Esophagus squamous epithelium (tissue), 5 donors: ENCODE results near the gene FGF14. TPM values are rescaled to one million over a fixed set of nuclear protein-coding genes. Genes with fewer than 3 reads are reported as not detected.

ENCODE experiments used
- DNase-seq: peaks from one replicate; lab custom pipeline; 2025; lab: John Stamatoyannopoulos, UW
- H3K27ac ChIP-seq, 4 donors: fragments of 200-600 bp; sonication (generic); one replicate each; pipeline ENCODE4 v1.5.1; 2016 to 2019; ENCODE audit warnings: mild to moderate bottlenecking in 1 of 4
- H3K27me3 ChIP-seq, 4 donors: fragments of 200-600 bp; sonication (generic); 1 replicate in 3 of 4; 2 replicates in 1 of 4; pipeline versions ENCODE4 v1.5.1 to v1.6.0; 2017 to 2021; ENCODE audit warnings: antibody characterized with exemption in 1 of 4
- H3K36me3 ChIP-seq, 3 donors: fragments of 200-600 bp; sonication (generic); one replicate each; pipeline ENCODE4 v1.5.1; 2016 to 2019
- H3K4me1 ChIP-seq, 3 donors: fragments of 200-600 bp; sonication (generic); one replicate each; pipeline ENCODE4 v1.5.1; 2017 to 2019
- H3K4me3 ChIP-seq, 4 donors: fragments of 200-600 bp; sonication (generic); 1 replicate in 3 of 4; 2 replicates in 1 of 4; pipeline ENCODE4 v1.5.1; 2016 to 2019; ENCODE audit warnings: mild to moderate bottlenecking in 2 of 4, moderate library complexity in 1 of 4
- H3K9me3 ChIP-seq, 3 donors: fragments of 200-600 bp; sonication (generic); one replicate each; pipeline ENCODE4 v1.5.1; 2016 to 2019
- CTCF ChIP-seq, 6 experiments: fragments of 450-650 bp in 4 of 6; fragments of 200-600 bp in 2 of 6; sonication (generic) in 2 of 6; IDR thresholded peaks; one replicate each; pipeline ENCODE4 v1.5.1; 2016 to 2019; ENCODE audit warnings: antibody characterized with exemption in 6 of 6, mild to moderate bottlenecking in 4 of 6, moderate library complexity in 4 of 6
- POLR2A ChIP-seq, 4 donors: fragments of 450-650 bp; IDR thresholded peaks; one replicate each; pipeline ENCODE4 v1.6.1; 2017; ENCODE audit warnings: antibody characterized with exemption in 4 of 4, mild to moderate bottlenecking in 4 of 4, moderate library complexity in 3 of 4
- WGBS, 2 donors: methylation state at CpG; one replicate each; pipeline ENCODE4 v1.1.5; 2018; 5-methylcytosine and 5-hydroxymethylcytosine counted together
- intact Hi-C: fragments of 100-400 bp; cut with DNase I; formaldehyde crosslinking; loops from one replicate; pipeline ENCODE4 v1.15.0; 2022
- total RNA-seq, 4 donors: library from RNA; depleted of rRNA; stranded (reverse); fragments of >200 nt; gene quantifications; one replicate each; pipeline ENCODE4 v1.1.0, GENCODE V29; 2016
- donor health status: DM: yes; HTN: yes; CAD: no.

Gene FGF14
- total RNA-seq, 4 donors from 2014 or later, result 0.11 to 4.2 (median 1.0) TPM

- no peaks in the 10 kb centered on the region for H3K27me3 ChIP-seq
- TF ChIP-seq POLR2A (IDR thresholded peaks at IDR 0.05) (no peak), CTCF (IDR thresholded peaks at IDR 0.05) (no peak)
- WGBS, 2 donors, result 81 to 86% methylated on average over 4 of the region's 5 CpGs
- H3K4me3 ChIP-seq, result no peak overlapping the region
- peak overlapping the region in 3 of 4 donors; percentile 65 to 83 (median 72) for H3K27ac ChIP-seq
- H3K36me3 ChIP-seq, result no peaks in the 10 kb centered on the region
- H3K4me1 ChIP-seq, result peaks cover 0 to 7% (median 0%) of the 10 kb centered on the region in 3 donors
- intact Hi-C loops, result no loop called here
- H3K9me3 ChIP-seq, result no peaks in the 10 kb centered on the region
- DNase-seq, result no peak
These were observed 83.6 kb downstream of the FGF14 start for GRCh38 chr13:102318233-102318632.

DNA sequence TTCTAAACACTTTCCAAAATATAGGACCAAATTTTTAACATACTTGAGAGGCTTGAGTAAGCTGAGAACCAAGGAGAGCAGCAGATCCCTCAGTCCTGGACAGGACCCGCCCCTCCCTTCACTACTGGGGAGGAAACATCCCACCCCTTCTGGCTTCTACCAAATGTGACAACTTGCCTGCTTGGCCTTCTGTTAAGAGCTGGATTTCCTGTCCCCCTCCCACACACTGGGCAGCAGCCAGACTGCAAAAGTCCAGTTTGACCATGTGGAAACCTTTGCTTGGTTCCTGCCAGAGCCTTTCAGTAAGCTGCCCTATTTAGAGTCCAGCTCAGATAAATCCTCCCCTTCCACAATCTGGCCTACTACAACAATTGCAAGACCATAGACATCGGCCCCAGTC, 84.3 kb downstream of the FGF14 start:
- Histone ChIP-seq H3K27ac (peak overlapping the region in 3 of 4 donors; percentile 65 to 83 (median 72)), H3K4me3 (no peak overlapping the region), H3K4me1 (peaks cover 0 to 11% (median 0%) of the 10 kb centered on the region in 3 donors), H3K36me3 (no peaks in the 10 kb centered on the region), H3K9me3 (no peaks in the 10 kb centered on the region), H3K27me3 (no peaks in the 10 kb centered on the region)
- intact Hi-C loops, result no loop called here
- DNase-seq, result no peak
- 47 to 50% methylated on average over 2 of the region's 2 CpGs for WGBS, 2 donors
- no peak for TF ChIP-seq POLR2A (IDR thresholded peaks at IDR 0.05)
- no peak for TF ChIP-seq CTCF (IDR thresholded peaks at IDR 0.05)

DNA sequence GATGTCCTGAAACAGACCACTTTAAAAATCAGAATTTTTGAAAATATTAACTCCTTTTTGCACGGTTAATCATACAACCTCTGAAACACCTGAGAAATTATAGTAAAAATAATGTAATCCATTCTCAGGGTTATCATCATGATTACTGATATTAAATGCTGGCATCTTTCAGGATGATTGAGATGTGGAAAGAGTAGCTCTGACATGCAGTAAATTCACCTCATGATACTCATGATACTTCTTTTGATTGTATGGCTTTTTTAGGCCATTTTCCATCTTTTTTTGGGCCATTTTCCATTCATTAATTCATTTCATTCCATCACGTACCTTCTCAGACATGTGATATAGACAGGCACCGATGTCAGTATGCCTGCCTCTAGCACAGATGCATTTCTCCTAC, 85.1 kb downstream of the FGF14 start:
- intact Hi-C loops, result no loop called here
- Histone ChIP-seq H3K4me3 (no peak overlapping the region), H3K27ac (no peak overlapping the region), H3K9me3 (no peaks in the 10 kb centered on the region), H3K36me3 (no peaks in the 10 kb centered on the region), H3K27me3 (no peaks in the 10 kb centered on the region), H3K4me1 (peaks cover 0 to 16% (median 1%) of the 10 kb centered on the region in 3 donors)
- TF ChIP-seq POLR2A (IDR thresholded peaks at IDR 0.05), result no peak
- no peak for TF ChIP-seq CTCF (IDR thresholded peaks at IDR 0.05)
- 75 to 92% methylated on average over 3 of the region's 3 CpGs for WGBS, 2 donors
- DNase-seq, result no peak

DNA sequence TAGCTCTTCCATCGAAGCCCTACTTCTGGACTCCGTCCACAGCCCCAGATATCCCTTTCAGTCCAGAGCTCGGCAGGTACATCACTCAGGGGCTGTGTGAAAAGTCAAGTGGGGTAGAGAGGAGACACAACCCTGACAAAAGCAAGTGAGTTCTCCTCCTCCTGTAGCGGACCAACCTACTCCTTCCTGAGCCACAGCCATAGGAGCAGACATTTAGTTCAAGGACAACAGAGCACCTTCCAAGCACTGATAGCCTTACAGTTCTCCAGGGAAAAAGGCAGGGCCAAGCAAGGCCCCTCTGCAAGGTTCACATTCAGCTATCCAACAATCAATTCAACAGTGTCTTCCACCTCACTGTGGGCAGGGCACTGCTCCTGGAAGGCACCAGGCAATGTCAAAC, 89.0 kb downstream of the FGF14 start:
- 83 to 92% methylated on average over 3 of the region's 4 CpGs for WGBS, 2 donors
- TF ChIP-seq POLR2A (IDR thresholded peaks at IDR 0.05) (no peak), CTCF (IDR thresholded peaks at IDR 0.05) (no peak)
- Histone ChIP-seq H3K4me1 (peaks cover 0 to 27% (median 6%) of the 10 kb centered on the region in 3 donors), H3K9me3 (no peaks in the 10 kb centered on the region), H3K27me3 (no peaks in the 10 kb centered on the region), H3K4me3 (peak overlapping the region in 1 of 4 donors; percentile 18), H3K36me3 (no peaks in the 10 kb centered on the region), H3K27ac (peak overlapping the region in 3 of 4 donors; percentile 16 to 60 (median 43))
- no peak for DNase-seq
- intact Hi-C loops, result no loop called here

GRCh38 chr13:102311901-102312300, 89.9 kb downstream of the FGF14 start:
- DNase-seq, result no peak
- Histone ChIP-seq H3K4me3 (no peak overlapping the region), H3K27ac (peak overlapping the region in 3 of 4 donors; percentile 32 to 47 (median 45)), H3K4me1 (peaks cover 0 to 26% (median 6%) of the 10 kb centered on the region in 3 donors), H3K27me3 (no peaks in the 10 kb centered on the region), H3K36me3 (no peaks in the 10 kb centered on the region), H3K9me3 (no peaks in the 10 kb centered on the region)
- WGBS, 2 donors, result 55 to 74% methylated on average over 3 of the region's 3 CpGs
- intact Hi-C loops, result no loop called here
- TF ChIP-seq POLR2A (IDR thresholded peaks at IDR 0.05) (no peak), CTCF (IDR thresholded peaks at IDR 0.05) (no peak)
